ENCODE measurements around the gene NAALADL2. TPM values are rescaled to one million over a fixed set of nuclear protein-coding genes. Genes with fewer than 3 reads are reported as not detected.

NAALADL2 gene
- polyA plus RNA-seq, 1 donor from 2014 or later: 1.6 TPM

- Histone ChIP-seq H3F3A (ENCODE audit: insufficient read depth, low read length, poor library complexity, severe bottlenecking) (no peaks in the 10 kb centered on the region), H3K36me3 (ENCODE audit: insufficient read depth, low read length) (no peaks in the 10 kb centered on the region), H3K79me2 (replicated peaks; ENCODE audit: insufficient read depth, low read length) (no peaks in the 10 kb centered on the region), H3K9me3 (ENCODE audit: low read length) (no peaks in the 10 kb centered on the region), H3K27me3 (ENCODE audit: insufficient read depth, low read depth, low read length) (no peaks in the 10 kb centered on the region), H4K20me1 (ENCODE audit: insufficient read depth) (no peaks in the 10 kb centered on the region), H3K9me2 (ENCODE audit: insufficient read depth, low read length) (no peaks in the 10 kb centered on the region), H3K4me2 (ENCODE audit: low read length) (no peak overlapping the region), H3K4me3 (ENCODE audit: low read length) (no peak overlapping the region), H2AFZ (ENCODE audit: low read depth, low read length) (no peak overlapping the region), H3K9ac (ENCODE audit: low read length) (no peak overlapping the region), H3K27ac (ENCODE audit: low read length) (no peak overlapping the region)
- no peak for TF ChIP-seq EZH2 (IDR thresholded peaks at IDR 0.05; ENCODE audit: borderline replicate concordance, insufficient read depth, low read length, poor library complexity, severe bottlenecking)
- TF ChIP-seq REST (IDR thresholded peaks at IDR 0.05; ENCODE audit: borderline replicate concordance): no peak
- no peak for TF ChIP-seq EP300 (conservative IDR thresholded peaks at IDR 0.05; ENCODE audit: poor library complexity, severe bottlenecking)
- TF ChIP-seq MXI1 (conservative IDR thresholded peaks at IDR 0.05; ENCODE audit: poor library complexity, severe bottlenecking): no peak
- TF ChIP-seq TAF1 (IDR thresholded peaks at IDR 0.05; ENCODE audit: low read depth): no peak
- TF ChIP-seq, protein P1, sequence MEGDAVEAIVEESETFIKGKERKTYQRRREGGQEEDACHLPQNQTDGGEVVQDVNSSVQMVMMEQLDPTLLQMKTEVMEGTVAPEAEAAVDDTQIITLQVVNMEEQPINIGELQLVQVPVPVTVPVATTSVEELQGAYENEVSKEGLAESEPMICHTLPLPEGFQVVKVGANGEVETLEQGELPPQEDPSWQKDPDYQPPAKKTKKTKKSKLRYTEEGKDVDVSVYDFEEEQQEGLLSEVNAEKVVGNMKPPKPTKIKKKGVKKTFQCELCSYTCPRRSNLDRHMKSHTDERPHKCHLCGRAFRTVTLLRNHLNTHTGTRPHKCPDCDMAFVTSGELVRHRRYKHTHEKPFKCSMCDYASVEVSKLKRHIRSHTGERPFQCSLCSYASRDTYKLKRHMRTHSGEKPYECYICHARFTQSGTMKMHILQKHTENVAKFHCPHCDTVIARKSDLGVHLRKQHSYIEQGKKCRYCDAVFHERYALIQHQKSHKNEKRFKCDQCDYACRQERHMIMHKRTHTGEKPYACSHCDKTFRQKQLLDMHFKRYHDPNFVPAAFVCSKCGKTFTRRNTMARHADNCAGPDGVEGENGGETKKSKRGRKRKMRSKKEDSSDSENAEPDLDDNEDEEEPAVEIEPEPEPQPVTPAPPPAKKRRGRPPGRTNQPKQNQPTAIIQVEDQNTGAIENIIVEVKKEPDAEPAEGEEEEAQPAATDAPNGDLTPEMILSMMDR (IDR thresholded peaks at IDR 0.05; ENCODE audit: poor library complexity, severe bottlenecking): no peak
- TF ChIP-seq RAD21 (conservative IDR thresholded peaks at IDR 0.05): no peak
- no peak for TF ChIP-seq POLR2AphosphoS5 (IDR thresholded peaks at IDR 0.05)
- TF ChIP-seq SMC3 (conservative IDR thresholded peaks at IDR 0.05; ENCODE audit: poor library complexity): no peak
Observed at GRCh38 chr3:175464362-175464761, 605.2 kb downstream of the NAALADL2 start.

DNA sequence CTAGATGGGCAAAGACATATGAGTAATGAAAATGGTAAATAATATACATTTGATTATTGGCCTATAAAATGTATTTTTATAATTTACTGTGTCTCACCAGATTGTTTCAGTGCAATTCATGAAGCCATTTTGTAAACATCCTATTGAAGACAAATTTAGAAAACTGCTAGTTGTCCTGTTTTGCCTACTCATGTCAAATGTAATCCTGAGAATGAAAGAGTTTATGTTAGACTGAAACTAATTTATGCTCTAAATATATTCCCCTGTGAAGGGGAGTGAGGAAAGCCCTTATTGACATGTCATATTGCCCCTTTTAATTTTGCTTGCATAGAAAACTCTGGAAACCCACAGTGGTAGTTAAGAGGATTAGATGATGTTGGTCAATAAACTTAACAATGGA lies 610.0 kb downstream of the NAALADL2 start:
- no peaks in the 10 kb centered on the region for H3K79me2 ChIP-seq (replicated peaks; ENCODE audit: insufficient read depth, low read length)
- no peak overlapping the region for H3K4me3 ChIP-seq (ENCODE audit: low read length)
- no peaks in the 10 kb centered on the region for H4K20me1 ChIP-seq (ENCODE audit: insufficient read depth)
- H3K27me3 ChIP-seq (ENCODE audit: insufficient read depth, low read depth, low read length): no peaks in the 10 kb centered on the region
- H3K9me2 ChIP-seq (ENCODE audit: insufficient read depth, low read length): no peaks in the 10 kb centered on the region
- H3K9me3 ChIP-seq (ENCODE audit: low read length): no peaks in the 10 kb centered on the region
- no peak overlapping the region for H3K4me2 ChIP-seq (ENCODE audit: low read length)
- no peak overlapping the region for H3K27ac ChIP-seq (ENCODE audit: low read length)
- H3K9ac ChIP-seq (ENCODE audit: low read length): no peak overlapping the region
- H3F3A ChIP-seq (ENCODE audit: insufficient read depth, low read length, poor library complexity, severe bottlenecking): no peaks in the 10 kb centered on the region
- TF ChIP-seq, protein P1 (IDR thresholded peaks at IDR 0.05; ENCODE audit: poor library complexity, severe bottlenecking): no peak
- TF ChIP-seq SMC3 (conservative IDR thresholded peaks at IDR 0.05; ENCODE audit: poor library complexity): no peak
- H3K36me3 ChIP-seq (ENCODE audit: insufficient read depth, low read length): no peaks in the 10 kb centered on the region
- H2AFZ ChIP-seq (ENCODE audit: low read depth, low read length): no peak overlapping the region
